ACHN (cell line): ENCODE measurements around the gene NAGLU.
"Not testable (repeated sequence)": the region's sequence is repeated elsewhere in the genome, so short reads cannot be mapped to it uniquely, and the experiment has no call there.

ENCODE experiments used
- DNase-seq: peaks from one replicate; pipeline ENCODE4 v3.0.0-alpha.2; 2015
- in situ Hi-C: cut with HindIII; loops from 2 replicates; pipeline ENCODE4 v1.10.0; 2017; ENCODE audit warnings: low sequenced_read_pairs, low pct_ligation_motif_present, low pct_unique_long_range_greater_than_20kb

The NAGLU gene

GRCh38 chr17:42555122-42555622, 19.1 kb downstream of the NAGLU start:
- in situ Hi-C loops, result no loop called here
- DNase-seq, result no peak

- in situ Hi-C loops, result not testable (repeated sequence)
- DNase-seq, result peak; percentile 62
Measured at GRCh38 chr17:42555961-42556617, 20.0 kb downstream of the NAGLU start.

- in situ Hi-C loops, result no loop called here
- no peak for DNase-seq
Measured at GRCh38 chr17:42559075-42559474, 23.0 kb downstream of the NAGLU start.

- no peak for DNase-seq
- in situ Hi-C loops, result no loop called here
Measured at GRCh38 chr17:42560246-42560645, 24.2 kb downstream of the NAGLU start.

GRCh38 chr17:42561897-42562387, 25.9 kb downstream of the NAGLU start, which contains the start of gene COASY:
COASY (plus strand) TSS chr17:42562148; CDS start chr17:42562623, 475 bp downstream.
- DNase-seq, result peak; percentile 99
- in situ Hi-C loops, result no loop called here

DNA sequence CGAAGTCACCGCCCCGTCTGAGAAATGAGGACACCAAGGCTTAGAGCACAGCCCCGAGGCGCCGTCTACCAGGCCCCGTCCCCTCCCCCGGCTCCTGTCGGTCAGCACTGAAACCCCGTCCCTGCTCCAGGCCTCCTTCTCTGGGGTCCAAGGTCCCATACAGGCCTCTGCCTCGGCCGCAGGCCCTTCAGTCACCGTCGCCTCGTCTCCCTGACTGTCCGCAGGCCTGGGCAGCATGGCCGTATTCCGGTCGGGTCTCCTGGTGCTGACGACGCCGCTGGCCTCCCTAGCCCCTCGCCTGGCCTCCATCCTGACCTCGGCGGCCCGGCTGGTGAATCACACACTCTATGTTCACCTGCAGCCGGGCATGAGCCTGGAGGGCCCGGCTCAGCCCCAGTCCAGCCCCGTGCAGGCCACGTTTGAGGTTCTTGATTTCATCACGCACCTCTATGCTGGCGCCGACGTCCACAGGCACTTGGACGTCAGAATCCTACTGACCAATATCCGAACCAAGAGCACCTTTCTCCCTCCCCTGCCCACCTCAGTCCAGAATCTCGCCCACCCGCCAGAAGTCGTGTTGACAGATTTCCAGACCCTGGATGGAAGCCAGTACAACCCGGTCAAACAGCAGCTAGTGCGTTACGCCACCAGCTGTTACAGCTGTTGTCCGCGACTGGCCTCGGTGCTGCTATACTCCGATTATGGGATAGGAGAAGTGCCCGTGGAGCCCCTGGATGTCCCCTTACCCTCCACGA, 26.5 kb downstream of the NAGLU start:
- DNase-seq, result no peak
- in situ Hi-C loops, result no loop called here

DNA sequence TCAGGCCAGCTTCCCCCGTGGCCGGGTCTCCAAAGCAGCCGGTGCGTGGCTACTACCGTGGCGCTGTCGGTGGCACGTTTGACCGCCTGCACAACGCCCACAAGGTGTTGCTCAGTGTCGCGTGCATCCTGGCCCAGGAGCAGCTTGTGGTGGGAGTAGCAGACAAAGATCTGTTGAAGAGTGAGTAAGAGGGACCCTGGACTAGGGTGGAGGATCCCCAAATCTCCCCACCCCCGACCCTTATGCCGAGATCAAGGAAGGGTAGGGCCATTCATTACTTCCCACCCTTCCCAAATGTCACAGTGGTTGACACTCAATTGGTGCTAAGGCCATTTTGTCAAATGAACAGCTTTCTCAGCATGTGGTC, 27.1 kb downstream of the NAGLU start:
- DNase-seq, result no peak
- in situ Hi-C loops, result no loop called here

- DNase-seq, result no peak
- in situ Hi-C loops, result no loop called here
Measured at GRCh38 chr17:42563543-42563942, 27.5 kb downstream of the NAGLU start.

DNA sequence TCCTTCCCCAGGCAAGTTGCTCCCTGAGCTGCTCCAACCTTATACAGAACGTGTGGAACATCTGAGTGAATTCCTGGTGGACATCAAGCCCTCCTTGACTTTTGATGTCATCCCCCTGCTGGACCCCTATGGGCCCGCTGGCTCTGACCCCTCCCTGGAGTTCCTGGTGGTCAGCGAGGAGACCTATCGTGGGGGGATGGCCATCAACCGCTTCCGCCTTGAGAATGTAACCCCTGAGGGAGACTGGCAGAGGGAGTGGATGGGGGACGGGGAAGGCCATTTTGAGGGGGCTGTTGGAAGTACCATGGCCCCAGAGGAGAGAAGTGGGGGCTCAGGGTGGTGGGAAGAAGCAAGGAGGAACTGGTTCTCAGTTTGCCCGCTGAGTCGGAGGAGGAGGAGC, 27.9 kb downstream of the NAGLU start:
- in situ Hi-C loops, result no loop called here
- no peak for DNase-seq

DNA sequence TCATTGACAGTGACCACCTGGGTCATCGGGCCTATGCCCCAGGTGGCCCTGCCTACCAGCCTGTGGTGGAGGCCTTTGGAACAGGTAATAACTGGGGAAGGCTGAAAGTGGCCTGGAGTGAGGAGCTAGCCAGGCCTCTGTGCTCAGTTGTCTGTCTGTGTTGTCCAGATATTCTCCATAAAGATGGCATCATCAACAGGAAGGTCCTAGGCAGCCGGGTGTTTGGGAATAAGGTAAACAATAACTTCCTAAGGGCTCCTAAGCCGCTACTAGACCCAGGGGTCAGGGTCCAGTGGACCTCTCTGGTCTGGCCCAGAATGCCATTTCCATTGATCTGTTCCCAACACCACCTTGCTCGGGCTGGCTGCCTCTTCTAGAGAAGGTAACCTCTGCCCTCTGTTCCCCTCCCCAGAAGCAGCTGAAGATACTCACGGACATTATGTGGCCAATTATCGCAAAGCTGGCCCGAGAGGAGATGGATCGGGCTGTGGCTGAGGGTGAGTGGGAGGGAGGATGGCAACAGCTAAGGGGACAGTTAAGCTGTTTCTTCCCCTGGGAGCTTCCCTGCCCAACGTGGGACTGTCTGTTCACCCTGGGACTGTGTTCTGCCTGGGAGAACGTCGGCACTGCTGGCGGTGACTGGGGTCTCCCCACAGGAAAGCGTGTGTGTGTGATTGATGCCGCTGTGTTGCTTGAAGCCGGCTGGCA, 28.9 kb downstream of the NAGLU start:
- in situ Hi-C loops, result no loop called here

DNA sequence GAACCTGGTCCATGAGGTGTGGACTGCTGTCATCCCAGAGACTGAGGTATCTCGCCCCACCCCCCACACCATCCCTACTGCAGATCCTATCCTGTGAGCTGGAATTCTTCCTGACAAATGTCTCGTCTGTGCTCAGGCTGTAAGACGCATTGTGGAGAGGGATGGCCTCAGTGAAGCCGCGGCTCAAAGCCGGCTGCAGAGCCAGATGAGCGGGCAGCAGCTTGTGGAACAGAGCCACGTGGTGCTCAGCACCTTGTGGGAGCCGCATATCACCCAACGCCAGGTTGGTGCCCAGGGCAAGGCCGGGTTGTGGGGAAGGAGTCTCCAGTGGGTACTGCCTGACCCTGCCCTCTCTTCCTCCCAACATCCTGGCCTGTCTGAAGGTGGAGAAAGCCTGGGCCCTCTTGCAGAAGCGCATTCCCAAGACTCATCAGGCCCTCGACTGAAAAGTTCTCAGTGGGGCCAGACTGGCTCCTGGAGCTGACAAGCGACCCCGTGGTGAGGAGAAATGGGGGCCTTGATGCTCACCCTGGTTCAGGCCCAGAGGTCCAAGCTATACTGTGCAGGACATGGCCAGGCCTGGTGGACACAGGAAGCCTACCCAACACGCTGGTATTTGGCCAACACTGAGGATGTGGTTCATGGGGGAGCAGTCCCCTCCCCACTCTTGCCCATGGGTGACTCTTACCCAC, 29.6 kb downstream of the NAGLU start:
- in situ Hi-C loops, result no loop called here
- no peak for DNase-seq

More for the DNA sequence above, 28.9 kb downstream of the NAGLU start:
- no peak for DNase-seq

DNA sequence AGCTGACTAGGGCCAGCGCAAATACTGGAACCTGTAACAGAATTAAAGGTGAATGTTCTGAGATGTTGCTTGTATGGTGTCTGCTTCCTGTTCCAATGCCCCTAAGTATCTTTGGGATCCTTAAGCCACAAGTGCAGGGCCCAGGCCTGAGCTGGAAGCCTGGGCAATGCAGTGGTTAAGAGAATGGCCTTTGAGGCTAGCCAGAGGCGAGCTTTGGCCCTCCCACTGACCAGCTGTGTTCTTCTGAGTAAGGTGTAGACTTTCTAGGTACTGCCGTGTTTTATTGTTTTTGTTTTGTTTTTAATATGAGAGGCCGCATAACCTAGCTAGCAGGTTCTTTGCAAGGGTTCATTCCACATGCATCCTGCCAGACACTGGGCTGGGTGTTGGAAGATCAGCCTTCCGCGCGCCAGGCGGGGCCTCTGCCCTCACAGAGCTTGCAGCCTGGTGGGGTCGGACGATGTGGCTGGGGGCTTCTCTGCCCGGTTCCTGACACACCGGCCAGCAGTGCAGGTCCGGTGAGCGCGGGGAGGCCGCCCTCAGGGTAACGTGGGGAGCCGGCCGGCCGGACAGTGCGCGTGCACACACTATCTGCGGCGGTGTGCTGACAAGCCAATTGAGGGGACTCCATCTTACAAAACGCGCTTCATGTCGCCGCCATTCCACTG, 30.3 kb downstream of the NAGLU start:
- in situ Hi-C loops, result no loop called here
- no peak for DNase-seq

GRCh38 chr17:42566883-42567573, 31.0 kb downstream of the NAGLU start, which contains the start of gene MLX:
MLX (plus strand) TSS chr17:42567100; CDS start chr17:42567125, 25 bp downstream.
- in situ Hi-C loops, result no loop called here
- peak; percentile 95 for DNase-seq

- no peak for DNase-seq
- in situ Hi-C loops, result no loop called here
Measured at GRCh38 chr17:42568341-42569111, 32.5 kb downstream of the NAGLU start.

GRCh38 chr17:42571435-42572225, 35.6 kb downstream of the NAGLU start:
- in situ Hi-C loops, result no loop called here

GRCh38 chr17:42573095-42573494, 37.1 kb downstream of the NAGLU start:
- no peak for DNase-seq

More at GRCh38 chr17:42571435-42572225, 35.6 kb downstream of the NAGLU start:
- DNase-seq, result no peak

More at GRCh38 chr17:42573095-42573494, 37.1 kb downstream of the NAGLU start:
- in situ Hi-C loops, result no loop called here
